Effector memory CD8-positive, alpha-beta T cell (primary cell): ENCODE measurements around the gene TJP3.

Source experiments
- ATAC-seq: fragments of 150-1000 bp; cut with Tn5 transposase; replicated peaks from 2 replicates; pipeline ENCODE4 v1.10.0; 2021; ENCODE audit warnings: mild to moderate bottlenecking, moderate library complexity
- DNase-seq, 3 experiments: peaks; one replicate each; pipeline ENCODE4 v3.0.0; 2021
- H3K27ac Mint-ChIP-seq, 2 donors: one replicate each; pipeline ENCODE4 v1.8.0; 2022; ENCODE audit warnings: mild to moderate bottlenecking in 2 of 2, mixed read lengths in 2 of 2, moderate library complexity in 2 of 2
- H3K27me3 Mint-ChIP-seq, 2 donors: one replicate each; pipeline ENCODE4 v1.8.0; 2022; ENCODE audit warnings: mixed read lengths in 2 of 2
- H3K36me3 Mint-ChIP-seq: one replicate; pipeline ENCODE4 v1.8.0; 2022; ENCODE audit warnings: mild to moderate bottlenecking, moderate library complexity, mixed read lengths; ENCODE audit not compliant: insufficient read depth
- H3K4me1 Mint-ChIP-seq, 2 donors: one replicate each; pipeline ENCODE4 v1.8.0; 2022; ENCODE audit warnings: low read depth in 2 of 2, mixed read lengths in 2 of 2
- H3K4me3 Mint-ChIP-seq, 2 donors: one replicate each; pipeline ENCODE4 v1.8.0; 2022; ENCODE audit warnings: mild to moderate bottlenecking in 2 of 2, mixed read lengths in 2 of 2, moderate library complexity in 2 of 2
- H3K9me3 Mint-ChIP-seq, 2 donors: one replicate each; pipeline ENCODE4 v1.8.0; 2022; ENCODE audit warnings: mixed read lengths in 2 of 2

Gene TJP3

GRCh38 chr19:3679138-3679537 lies 29.0 kb upstream of the TJP3 start:
- Mint-ChIP-seq H3K4me3 (no peak overlapping the region), H3K27me3 (no peaks in the 10 kb centered on the region), H3K4me1 (peaks cover 2 to 7% of the 10 kb centered on the region in 2 donors), H3K9me3 (no peaks in the 10 kb centered on the region), H3K36me3 (peaks cover 6% of the 10 kb centered on the region), H3K27ac (peak overlapping the region in 1 of 2 donors; percentile 49)
- ATAC-seq (no peak), DNase-seq (no peak)

GRCh38 chr19:3679581-3679980 lies 28.6 kb upstream of the TJP3 start:
- DNase-seq (no peak), ATAC-seq (no peak)
- Mint-ChIP-seq H3K27ac (peak overlapping the region in 1 of 2 donors; percentile 49), H3K36me3 (peaks cover 6% of the 10 kb centered on the region), H3K27me3 (no peaks in the 10 kb centered on the region), H3K4me1 (peaks cover 2 to 7% of the 10 kb centered on the region in 2 donors), H3K9me3 (no peaks in the 10 kb centered on the region), H3K4me3 (no peak overlapping the region)

- H3K4me1 Mint-ChIP-seq, result peaks cover 2 to 7% of the 10 kb centered on the region in 2 donors
- no peak overlapping the region for H3K4me3 Mint-ChIP-seq
- ATAC-seq (no peak), DNase-seq (no peak)
- H3K9me3 Mint-ChIP-seq, result no peaks in the 10 kb centered on the region
- H3K27ac Mint-ChIP-seq, result no peak overlapping the region
- peaks cover 6% of the 10 kb centered on the region for H3K36me3 Mint-ChIP-seq
- H3K27me3 Mint-ChIP-seq, result no peaks in the 10 kb centered on the region
These were observed 27.2 kb upstream of the TJP3 start for GRCh38 chr19:3680939-3681338.

- Mint-ChIP-seq H3K27me3 (no peaks in the 10 kb centered on the region), H3K4me1 (peaks cover 5 to 8% of the 10 kb centered on the region in 2 donors), H3K27ac (no peak overlapping the region), H3K9me3 (no peaks in the 10 kb centered on the region), H3K36me3 (peaks cover 5% of the 10 kb centered on the region), H3K4me3 (no peak overlapping the region)
- no peak for DNase-seq
- no peak for ATAC-seq
These were observed 25.9 kb upstream of the TJP3 start for GRCh38 chr19:3682286-3682685.

- no peak overlapping the region for H3K4me3 Mint-ChIP-seq
- H3K4me1 Mint-ChIP-seq, result peaks cover 5 to 6% of the 10 kb centered on the region in 2 donors
- H3K36me3 Mint-ChIP-seq, result peaks cover 3% of the 10 kb centered on the region
- no peaks in the 10 kb centered on the region for H3K27me3 Mint-ChIP-seq
- peak overlapping the region in 1 of 2 donors; percentile 45 for H3K27ac Mint-ChIP-seq
- DNase-seq (no peak), ATAC-seq (no peak)
- no peaks in the 10 kb centered on the region for H3K9me3 Mint-ChIP-seq
These were observed 25.3 kb upstream of the TJP3 start for GRCh38 chr19:3682741-3683404.

- peaks cover 3% of the 10 kb centered on the region for H3K36me3 Mint-ChIP-seq
- H3K27me3 Mint-ChIP-seq, result no peaks in the 10 kb centered on the region
- ATAC-seq (no peak), DNase-seq (no peak)
- no peak overlapping the region for H3K4me3 Mint-ChIP-seq
- H3K9me3 Mint-ChIP-seq, result no peaks in the 10 kb centered on the region
- peaks cover 8 to 9% of the 10 kb centered on the region in 2 donors for H3K4me1 Mint-ChIP-seq
- H3K27ac Mint-ChIP-seq, result peak overlapping the region in 1 of 2 donors; percentile 45
These were observed 24.7 kb upstream of the TJP3 start for GRCh38 chr19:3683405-3684053.

- ATAC-seq, result no peak
- Mint-ChIP-seq H3K36me3 (peaks cover 3% of the 10 kb centered on the region), H3K27me3 (no peaks in the 10 kb centered on the region), H3K27ac (no peak overlapping the region), H3K4me3 (no peak overlapping the region), H3K4me1 (peaks cover 8 to 10% of the 10 kb centered on the region in 2 donors), H3K9me3 (no peaks in the 10 kb centered on the region)
- DNase-seq, result no peak
These were observed 23.9 kb upstream of the TJP3 start for GRCh38 chr19:3684054-3684816.

GRCh38 chr19:3684817-3685410 lies 23.3 kb upstream of the TJP3 start:
- Mint-ChIP-seq H3K4me3 (no peak overlapping the region), H3K27me3 (no peaks in the 10 kb centered on the region), H3K36me3 (peaks cover 3% of the 10 kb centered on the region), H3K9me3 (no peaks in the 10 kb centered on the region), H3K27ac (no peak overlapping the region), H3K4me1 (peaks cover 8 to 14% of the 10 kb centered on the region in 2 donors)
- no peak for ATAC-seq
- no peak for DNase-seq

GRCh38 chr19:3687393-3687773 lies 20.8 kb upstream of the TJP3 start:
- ATAC-seq, result no peak
- Mint-ChIP-seq H3K27ac (peak overlapping the region; percentile 74 to 86), H3K4me3 (peak overlapping the region; percentile 72 to 86), H3K9me3 (no peaks in the 10 kb centered on the region), H3K4me1 (peaks cover 21 to 25% of the 10 kb centered on the region in 2 donors), H3K36me3 (peaks cover 3% of the 10 kb centered on the region), H3K27me3 (no peaks in the 10 kb centered on the region)
- no peak for DNase-seq

- DNase-seq (no peak), ATAC-seq (peak; percentile 62)
- H3K4me1 Mint-ChIP-seq, result peaks cover 28 to 32% of the 10 kb centered on the region in 2 donors
- no peaks in the 10 kb centered on the region for H3K9me3 Mint-ChIP-seq
- peak overlapping the region; percentile 74 to 86 for H3K27ac Mint-ChIP-seq
- peak overlapping the region; percentile 72 to 86 for H3K4me3 Mint-ChIP-seq
- H3K27me3 Mint-ChIP-seq, result no peaks in the 10 kb centered on the region
- peaks cover 3% of the 10 kb centered on the region for H3K36me3 Mint-ChIP-seq
These were observed 20.1 kb upstream of the TJP3 start for GRCh38 chr19:3687774-3688706.

- peaks cover 3% of the 10 kb centered on the region for H3K36me3 Mint-ChIP-seq
These were observed 17.4 kb upstream of the TJP3 start for GRCh38 chr19:3690551-3691371.

GRCh38 chr19:3691372-3691716 lies 16.8 kb upstream of the TJP3 start:
- ATAC-seq, result no peak
- Mint-ChIP-seq H3K27me3 (no peaks in the 10 kb centered on the region), H3K4me1 (peaks cover 32 to 37% of the 10 kb centered on the region in 2 donors), H3K9me3 (no peaks in the 10 kb centered on the region), H3K36me3 (no peaks in the 10 kb centered on the region), H3K27ac (peak overlapping the region in 1 of 2 donors; percentile 65), H3K4me3 (no peak overlapping the region)
- DNase-seq, result no peak

More at GRCh38 chr19:3690551-3691371, 17.4 kb upstream of the TJP3 start:
- H3K9me3 Mint-ChIP-seq, result no peaks in the 10 kb centered on the region
- DNase-seq (no peak), ATAC-seq (peak; percentile 13)
- H3K4me3 Mint-ChIP-seq, result no peak overlapping the region
- H3K4me1 Mint-ChIP-seq, result peaks cover 30 to 32% of the 10 kb centered on the region in 2 donors
- H3K27ac Mint-ChIP-seq, result peak overlapping the region in 1 of 2 donors; percentile 65
- no peaks in the 10 kb centered on the region for H3K27me3 Mint-ChIP-seq
